GM18517 (cell line): ENCODE results near the gene ABLIM2.

Source experiments
- ATAC-seq: cut with Tn5 transposase; IDR thresholded peaks from one replicate; pipeline ENCODE4 v1.9.1; 2021; ENCODE audit warnings: mild to moderate bottlenecking, moderate library complexity; ENCODE audit not compliant: unreplicated experiment

ABLIM2 gene

GRCh38 chr4:8077181-8078108, 81.2 kb downstream of the ABLIM2 start:
- ATAC-seq = no peak

DNA sequence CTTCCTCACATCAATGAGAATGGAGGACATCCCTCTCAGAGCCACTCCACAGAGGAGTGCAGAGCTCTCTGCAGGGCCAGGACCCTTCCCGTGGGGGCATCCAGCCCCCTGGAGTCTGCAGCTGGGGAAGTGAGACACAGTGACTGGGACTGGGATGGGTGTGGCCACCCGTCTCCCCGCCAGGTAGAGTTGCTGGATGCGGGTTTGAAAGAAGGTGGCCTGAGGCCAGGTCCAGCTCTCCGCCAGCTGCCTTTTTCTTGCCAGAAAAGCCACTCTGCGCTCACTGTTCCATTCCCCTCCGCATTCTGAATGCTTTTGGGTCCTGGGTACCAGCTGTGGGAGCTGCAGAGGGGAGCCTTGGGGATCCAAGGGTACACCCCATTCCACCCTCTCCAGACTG, 82.6 kb downstream of the ABLIM2 start:
- ATAC-seq = no peak

DNA sequence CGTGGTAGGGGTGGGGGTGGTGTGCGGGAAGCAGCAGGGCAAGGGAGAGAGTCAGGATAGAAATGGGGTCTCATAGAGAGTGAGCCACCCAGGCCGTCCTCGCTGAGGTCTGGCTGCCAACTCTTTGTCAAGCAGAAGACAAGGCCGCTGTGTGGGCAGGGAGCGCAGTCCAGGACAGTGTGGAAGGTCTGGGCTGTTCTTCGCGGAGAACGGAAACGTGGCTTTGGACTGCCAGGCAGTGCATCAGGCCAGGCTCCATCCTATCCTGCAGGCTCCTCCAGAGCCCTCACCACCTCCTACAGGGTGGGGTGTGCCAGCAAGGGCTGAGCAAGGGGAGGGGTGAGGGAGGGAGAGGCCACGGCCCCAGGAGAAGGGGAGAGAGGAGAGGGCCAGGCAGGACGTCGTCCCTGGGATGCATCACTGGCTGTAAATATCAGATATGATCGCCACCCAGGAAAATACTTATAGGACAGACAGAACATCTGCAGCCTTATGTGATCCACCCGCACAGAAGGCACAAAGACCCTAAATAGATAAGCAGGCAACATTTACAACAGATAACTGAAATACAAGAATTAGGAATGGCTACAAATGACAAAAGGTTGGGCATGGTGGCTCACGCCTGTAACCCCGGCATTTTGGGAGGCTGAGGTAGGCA, 85.3 kb downstream of the ABLIM2 start:
- no peak for ATAC-seq

DNA sequence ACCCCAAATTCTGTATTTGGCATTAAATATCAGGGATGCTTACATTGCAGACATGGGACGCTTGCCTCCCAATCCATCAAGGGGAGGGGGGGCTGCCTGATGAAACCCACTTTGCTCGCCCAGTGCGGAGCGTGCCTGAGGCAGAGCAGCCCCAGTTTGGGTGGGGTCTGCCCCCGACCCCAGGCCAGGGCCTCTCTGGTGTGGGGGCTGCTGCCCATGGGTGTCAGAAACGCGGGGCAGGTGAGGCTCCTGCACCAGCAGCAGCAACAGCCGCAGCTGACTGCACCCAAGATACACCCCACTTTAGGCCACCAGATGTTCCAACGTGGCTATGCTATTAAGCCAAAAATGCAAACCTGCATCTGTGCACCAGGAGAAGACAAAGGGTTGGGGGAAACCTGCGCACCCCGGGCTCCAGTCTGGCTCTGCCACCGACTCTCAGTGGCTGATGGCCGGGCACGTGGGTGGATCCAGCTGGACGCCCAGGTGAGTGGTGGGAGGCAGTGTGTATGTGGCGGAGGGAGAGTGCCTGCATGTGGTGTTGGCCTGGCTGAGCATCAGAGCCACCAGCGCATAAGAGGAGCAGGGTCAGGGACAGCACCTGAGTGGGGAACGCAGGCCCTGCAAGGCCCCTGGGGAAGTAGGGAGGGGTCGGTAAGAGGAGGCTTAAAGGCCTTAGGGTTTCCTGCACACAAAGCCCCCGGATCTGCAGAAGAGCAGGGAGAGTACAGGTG, 86.2 kb downstream of the ABLIM2 start:
- ATAC-seq = no peak

DNA sequence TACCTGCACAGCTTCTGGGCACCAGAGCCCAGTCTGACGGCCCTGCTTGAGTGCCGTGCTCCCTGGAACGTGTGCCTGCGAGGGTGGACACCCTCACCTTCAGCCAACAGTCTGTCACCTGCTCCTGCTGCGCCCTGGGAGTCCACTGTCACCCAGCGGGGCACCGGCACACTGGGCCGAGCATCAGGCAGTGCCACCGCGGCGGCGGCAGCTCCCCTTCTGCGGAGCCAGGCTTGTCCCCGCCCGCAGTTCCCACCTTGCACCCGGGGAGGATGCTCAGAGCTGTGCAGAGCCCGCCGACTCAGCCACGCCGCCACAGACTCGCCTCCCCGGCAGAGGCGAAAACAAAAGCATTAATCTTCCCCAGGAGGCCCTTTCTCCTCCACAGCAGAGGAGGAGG, 86.8 kb downstream of the ABLIM2 start:
- ATAC-seq = no peak

DNA sequence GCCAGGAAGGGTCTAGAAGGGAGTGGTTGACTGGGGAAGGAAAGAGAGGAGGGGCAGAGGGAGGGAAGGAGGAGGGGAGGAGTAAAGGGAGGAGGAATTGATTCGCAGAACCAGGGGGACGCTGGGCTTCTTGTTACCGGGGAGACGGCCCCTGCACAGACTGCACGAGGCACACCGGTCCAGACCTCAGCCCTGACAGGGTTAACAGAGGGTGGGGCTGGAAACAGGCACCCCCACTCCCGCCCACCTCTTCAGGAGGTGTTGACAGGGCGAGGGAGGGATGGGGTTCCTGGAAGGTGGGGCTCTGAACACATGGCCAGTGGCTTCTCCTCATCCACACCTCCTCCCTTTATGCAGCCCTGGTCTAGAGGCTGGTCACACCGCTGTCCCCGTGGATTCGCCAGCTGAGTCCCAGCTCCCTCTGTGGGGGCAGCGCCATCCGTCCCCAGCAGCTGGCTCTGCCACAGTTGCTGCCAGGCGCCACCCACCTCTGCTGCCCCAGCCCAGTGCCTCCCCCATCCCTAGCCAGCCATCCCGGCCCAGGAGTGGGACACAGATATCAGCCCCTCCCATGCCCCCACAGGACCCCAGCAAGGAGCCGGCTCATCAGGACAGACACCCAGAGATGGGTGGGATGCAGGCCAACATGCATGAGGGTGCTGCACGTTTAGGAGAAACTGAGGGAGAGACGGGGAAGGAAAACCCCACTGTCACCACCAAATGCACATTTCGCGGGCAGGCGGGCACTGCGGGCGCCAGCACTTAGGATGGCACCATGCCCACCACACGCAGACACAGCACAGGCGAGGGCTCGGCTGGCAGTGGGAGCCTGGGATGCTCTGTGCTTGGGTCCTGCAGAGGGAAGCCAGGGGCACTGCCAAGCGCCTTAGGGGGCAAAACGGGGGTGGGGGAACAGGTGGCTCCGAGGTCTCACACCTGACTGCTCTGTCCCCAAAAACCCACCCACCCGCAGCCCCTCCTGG, 87.6 kb downstream of the ABLIM2 start:
- ATAC-seq = no peak

- no peak for ATAC-seq
Measured at GRCh38 chr4:8069102-8069752, 89.4 kb downstream of the ABLIM2 start.

- no peak for ATAC-seq
Measured at GRCh38 chr4:8067945-8068896, 90.4 kb downstream of the ABLIM2 start.

DNA sequence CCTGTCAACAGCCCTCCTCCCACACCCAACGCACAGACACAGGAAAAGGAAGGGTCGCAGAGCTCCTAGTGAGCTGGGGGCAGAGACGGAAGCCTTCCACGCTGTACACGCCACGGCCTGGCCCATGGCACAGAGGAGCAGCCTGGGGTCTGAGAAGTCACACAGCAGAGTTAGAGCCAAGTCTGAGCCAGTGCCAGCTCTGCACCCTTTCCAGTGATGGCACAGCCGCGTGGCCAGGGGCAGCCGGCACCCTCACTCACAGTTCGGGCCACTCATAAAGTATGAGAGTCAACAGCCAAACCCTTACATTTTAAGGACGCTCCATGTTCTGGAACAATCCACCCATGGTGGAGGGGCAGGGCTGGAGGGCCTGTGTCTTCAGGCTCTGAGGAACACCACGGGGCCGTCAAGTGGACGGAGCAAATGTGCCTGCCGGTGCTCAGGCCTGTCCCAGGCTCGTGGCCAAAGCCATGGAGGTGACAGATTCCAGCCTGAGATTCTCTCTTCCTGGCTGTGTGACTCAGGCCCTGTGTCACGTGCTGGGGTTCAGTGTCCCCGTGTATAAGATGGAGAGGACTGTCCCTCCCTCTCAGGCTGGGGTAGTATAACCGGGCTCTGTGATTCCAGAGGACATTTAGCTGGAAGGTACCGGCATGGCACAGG, 91.2 kb downstream of the ABLIM2 start:
- ATAC-seq = no peak

DNA sequence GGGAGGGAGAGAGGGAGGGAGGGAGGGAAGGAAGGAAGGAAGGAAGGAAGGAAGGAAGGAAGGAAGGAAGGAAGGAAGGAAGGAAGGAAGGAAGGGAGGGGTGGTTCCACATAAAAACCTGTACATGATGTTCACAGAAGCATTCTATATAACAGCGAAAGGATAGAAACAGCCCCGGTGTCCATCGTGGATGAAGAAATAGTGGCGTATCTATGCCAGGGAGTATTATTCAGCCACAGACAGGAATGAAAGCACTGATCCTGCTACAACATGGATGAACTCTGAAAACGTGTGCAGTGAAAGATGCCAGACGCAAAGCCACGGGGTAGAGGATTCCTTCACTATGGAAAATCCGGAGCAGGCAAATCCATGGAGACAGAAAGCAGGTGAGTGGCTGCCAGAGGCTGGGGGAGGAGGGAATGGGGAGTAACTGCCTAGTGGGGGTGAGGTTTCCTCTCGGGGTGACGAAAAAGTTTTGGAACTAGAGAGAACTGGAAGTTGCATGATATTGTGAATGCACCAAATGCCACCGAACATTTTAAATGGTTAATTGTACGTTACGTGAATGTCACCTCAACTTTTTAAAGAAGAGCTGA, 92.2 kb downstream of the ABLIM2 start:
- ATAC-seq = no peak

DNA sequence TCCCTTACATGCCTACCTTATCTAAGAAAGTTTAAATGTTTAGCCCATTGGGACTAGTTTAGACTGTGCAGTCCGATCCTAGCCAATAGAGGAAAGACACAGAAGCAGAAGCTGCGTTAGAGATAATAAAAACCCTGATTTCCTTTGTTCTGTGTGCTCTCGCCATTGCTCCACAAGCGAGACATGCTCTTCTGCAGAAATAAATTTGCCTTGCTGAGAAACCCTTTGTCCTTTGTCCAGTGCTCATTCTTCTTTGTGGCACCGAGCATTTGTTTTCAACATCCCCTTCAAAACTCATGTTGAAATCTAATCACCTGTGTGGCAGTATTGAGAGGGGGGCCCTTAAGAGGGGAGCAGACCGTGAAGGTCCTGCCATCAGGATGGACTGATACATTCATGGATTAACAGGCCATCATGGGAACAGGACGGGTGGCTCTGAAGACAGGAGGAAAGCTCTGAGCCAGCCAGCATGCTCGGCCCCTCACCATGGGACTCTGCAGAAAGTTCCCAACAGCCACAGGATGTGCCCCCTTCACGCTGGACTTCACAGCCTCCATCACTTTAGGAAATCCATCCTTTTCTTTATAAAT, 94.5 kb downstream of the ABLIM2 start:
- no peak for ATAC-seq

- no peak for ATAC-seq
Measured at GRCh38 chr4:8061573-8061972, 97.0 kb downstream of the ABLIM2 start.

- no peak for ATAC-seq
Measured at GRCh38 chr4:8061145-8061544, 97.5 kb downstream of the ABLIM2 start.

GRCh38 chr4:8060632-8061031, 98.0 kb downstream of the ABLIM2 start:
- no peak for ATAC-seq

DNA sequence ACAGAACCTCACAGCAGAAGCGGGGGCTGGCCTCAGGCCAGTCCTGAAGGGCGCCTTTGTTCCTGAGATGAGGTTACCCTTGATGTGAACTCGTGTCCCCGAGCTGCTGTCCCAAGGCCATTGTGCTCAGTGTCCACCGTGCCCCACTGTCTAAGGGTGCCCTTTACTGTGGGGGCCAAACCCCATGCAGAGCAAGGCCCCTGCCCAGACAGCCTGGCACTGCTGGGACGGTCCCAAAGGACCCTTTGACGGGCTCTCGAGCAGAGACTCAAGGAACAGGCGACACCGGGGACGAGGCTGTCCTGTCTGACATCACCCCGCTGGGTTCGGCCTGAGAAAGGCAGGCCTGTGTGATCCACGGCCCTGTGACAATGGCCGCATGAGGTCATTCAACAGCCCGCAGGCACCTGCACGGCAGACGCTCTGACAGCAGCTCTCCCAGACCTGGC, 100.6 kb downstream of the ABLIM2 start:
- no peak for ATAC-seq

- ATAC-seq = no peak
Measured at GRCh38 chr4:8055206-8055605, 103.4 kb downstream of the ABLIM2 start.

- no peak for ATAC-seq
Measured at GRCh38 chr4:8053688-8054449, 104.7 kb downstream of the ABLIM2 start.
